RWPE1 (cell line): ENCODE measurements around the gene TES.

Source experiments
- CTCF ChIA-PET: fragments of 350-600 bp; sonication (Branson Sonifier 250); formaldehyde crosslinking; extraction: SDS; loops from one replicate; lab custom pipeline; 2021; lab: Yijun Ruan, JAX
- POLR2A ChIA-PET: fragments of 400-600 bp; formaldehyde crosslinking; extraction: SDS; loops from one replicate; lab custom pipeline; 2020; ENCODE audit warnings: antibody characterized with exemption; ENCODE audit not compliant: low non-redundant PET; lab: Yijun Ruan, JAX
- DNase-seq: peaks from one replicate; pipeline ENCODE4 v3.0.0; 2012; ENCODE audit warnings: low spot score
- H3K27ac ChIP-seq: fragments of 450-650 bp; 2 replicates; pipeline ENCODE4 v1.5.1; 2017
- CTCF ChIP-seq: fragments of 450-650 bp; conservative IDR thresholded peaks from 2 replicates; pipeline ENCODE4 v1.5.1; 2017; ENCODE audit warnings: low read depth, mild to moderate bottlenecking

Gene TES

GRCh38 chr7:116185956-116186355 is 24.4 kb upstream of the TES start:
- TF ChIP-seq CTCF = no peak
- DNase-seq = no peak
- ChIA-PET POLR2A (interaction anchor here (0.6 kb wide), 1 partner anchor 949 kb away, joined by 3 read pairs; no protein-coding TSS in a partner anchor), CTCF (no interaction called here)
- H3K27ac ChIP-seq = no peak overlapping the region

- no peak overlapping the region for H3K27ac ChIP-seq
- ChIA-PET POLR2A (no interaction called here), CTCF (interaction anchor here (0.6 to 0.8 kb wide), 2 partner anchors 374 to 1569 kb away, joined by 3 to 5 read pairs; no protein-coding TSS in a partner anchor)
- DNase-seq = no peak
- TF ChIP-seq CTCF = no peak
These were observed 22.9 kb upstream of the TES start for GRCh38 chr7:116187400-116187799.

GRCh38 chr7:116193329-116194087 is 16.8 kb upstream of the TES start:
- H3K27ac ChIP-seq = no peak overlapping the region
- no peak for TF ChIP-seq CTCF
- POLR2A ChIA-PET = no interaction called here
- CTCF ChIA-PET = interaction anchor here (0.6 kb wide), 1 partner anchor 382 kb away, joined by 3 read pairs; no protein-coding TSS in a partner anchor
- no peak for DNase-seq

- DNase-seq = no peak
- TF ChIP-seq CTCF = no peak
- H3K27ac ChIP-seq = no peak overlapping the region
- CTCF ChIA-PET = interaction anchor here (0.6 kb wide), 1 partner anchor 381 kb away, joined by 3 read pairs; no protein-coding TSS in a partner anchor
- POLR2A ChIA-PET = no interaction called here
These were observed 16.2 kb upstream of the TES start for GRCh38 chr7:116194115-116194514.

- CTCF ChIA-PET = interaction anchor here (0.6 to 0.8 kb wide), 3 partner anchors 19 to 309 kb away, joined by 3 to 4 read pairs (median 3); no protein-coding TSS in a partner anchor
- DNase-seq = no peak
- POLR2A ChIA-PET = interaction anchor here (0.5 kb wide), 1 partner anchor 14 kb away, joined by 4 read pairs; no protein-coding TSS in a partner anchor
These were observed 14.9 kb upstream of the TES start for GRCh38 chr7:116195451-116195850.

GRCh38 chr7:116196947-116197346 is 13.4 kb upstream of the TES start:
- TF ChIP-seq CTCF = no peak
- ChIA-PET CTCF (interaction anchor here (0.6 kb wide), 1 partner anchor 200 kb away, joined by 4 read pairs; no protein-coding TSS in a partner anchor), POLR2A (no interaction called here)
- no peak for DNase-seq
- H3K27ac ChIP-seq = no peak overlapping the region

More at GRCh38 chr7:116195451-116195850, 14.9 kb upstream of the TES start:
- no peak overlapping the region for H3K27ac ChIP-seq
- TF ChIP-seq CTCF = no peak
